HepG2 (cell line): ENCODE data around the gene CD81. TPM values are rescaled to one million over a fixed set of nuclear protein-coding genes. Genes with fewer than 3 reads are reported as not detected.
A peak's percentile ranks its signal among the peaks of the same experiment; 100 is the strongest.

Experiments
- ATAC-seq: fragments of 200-7000 bp; cut with Tn5 transposase; 3 replicates; pipeline ENCODE4 v1.9.1; 2020; ENCODE audit warnings: mild to moderate bottlenecking, moderate library complexity
- BruUV-seq: library from RNA; stranded (reverse); fragments of 400-500 nt; replicated peaks from 2 replicates; lab custom pipeline; 2021; lab: Mats Ljungman, UMichigan
- CTCF ChIA-PET: fragments of 300-600 bp; formaldehyde crosslinking; extraction: SDS; loops from one replicate; lab custom pipeline; 2021; ENCODE audit warnings: low total read pairs, inconsistent platforms, low intra/inter-chr PET ratio; lab: Yijun Ruan, JAX
- POLR2A ChIA-PET: fragments of 350-600 bp; sonication (Branson Sonifier 250); formaldehyde crosslinking; loops from one replicate; lab custom pipeline; 2020; ENCODE audit warnings: antibody characterized with exemption, inconsistent platforms; lab: Yijun Ruan, JAX
- DNase-seq: peaks from one replicate; pipeline ENCODE4 v3.0.0-alpha.2; 2015; ENCODE audit warnings: low spot score
- FAIRE-seq: peaks from 3 replicates; lab custom pipeline; 2011; peaks lifted over from hg19 to GRCh38; lab: Jason Lieb, UNC
- H2AFZ ChIP-seq: one replicate; pipeline ENCODE4 v1.6.1; 2011; ENCODE audit warnings: low read length, inconsistent platforms
- H3K27ac ChIP-seq: fragments of 300-600 bp; 3 replicates; pipeline ENCODE4 v1.8.0; 2011; ENCODE audit warnings: mixed run types, mild to moderate bottlenecking, mixed read lengths, low read length, inconsistent platforms; ENCODE audit not compliant: insufficient read depth; ENCODE audit errors: extremely low read length
- H3K27me3 ChIP-seq, 2 experiments: fragments of 200-600 bp in 1 of 2; 2 replicates in 1 of 2; 3 replicates in 1 of 2; pipeline versions ENCODE4 v1.6.0 to v1.8.0; 2011; ENCODE audit warnings: low read length in 2 of 2, mild to moderate bottlenecking in 2 of 2, moderate library complexity in 2 of 2, inconsistent platforms in 1 of 2; ENCODE audit not compliant: insufficient read depth in 2 of 2, control insufficient read depth in 1 of 2
- H3K36me3 ChIP-seq, 2 experiments: fragments of 200-600 bp in 1 of 2; replicated peaks in 1 of 2; 2 replicates in 1 of 2; 3 replicates in 1 of 2; pipeline versions ENCODE4 v1.5.1 to v1.8.0; 2011; ENCODE audit warnings: low read length in 2 of 2, inconsistent platforms in 1 of 2; ENCODE audit not compliant: insufficient read depth in 2 of 2, control insufficient read depth in 1 of 2
- H3K4me1 ChIP-seq: 2 replicates; pipeline ENCODE4 v1.5.1; 2012; ENCODE audit warnings: low read length, inconsistent platforms; ENCODE audit not compliant: insufficient read depth
- H3K4me2 ChIP-seq: 2 replicates; pipeline ENCODE4 v1.6.0; 2011; ENCODE audit warnings: low read depth, low read length, inconsistent platforms
- H3K4me3 ChIP-seq, 3 experiments: fragments of 200-600 bp in 1 of 3; sonication (generic), shearing (Covaris generic) in 1 of 3; replicated peaks in 1 of 3; 2 replicates each; pipeline ENCODE4 v1.5.1; 2011 to 2016; ENCODE audit warnings: low read length in 3 of 3, inconsistent platforms in 2 of 3, low read depth in 2 of 3, mild to moderate bottlenecking in 2 of 3, control low read depth in 1 of 3, mixed read lengths in 1 of 3; ENCODE audit not compliant: insufficient read depth in 1 of 3
- H3K79me2 ChIP-seq: one replicate; pipeline ENCODE4 v1.6.1; 2011; ENCODE audit warnings: low read length, inconsistent platforms; ENCODE audit not compliant: insufficient read depth
- H3K9ac ChIP-seq: 2 replicates; pipeline ENCODE4 v1.6.0; 2011; ENCODE audit warnings: mild to moderate bottlenecking, low read depth, low read length, inconsistent platforms; ENCODE audit not compliant: insufficient read depth
- H3K9me3 ChIP-seq: 2 replicates; pipeline ENCODE4 v1.5.1; 2012; ENCODE audit warnings: mild to moderate bottlenecking, low read length
- H4K20me1 ChIP-seq: 2 replicates; pipeline ENCODE4 v1.6.0; 2011; ENCODE audit warnings: inconsistent platforms, mild to moderate bottlenecking, low read length, moderate library complexity; ENCODE audit not compliant: insufficient read depth
- CREB1 ChIP-seq, 2 experiments: fragments of 450-650 bp in 1 of 2; IDR thresholded peaks; 2 replicates each; pipeline ENCODE4 v1.6.1; 2016 to 2017; ENCODE audit warnings: control low read depth in 1 of 2, mild to moderate bottlenecking in 1 of 2, missing compliant biosample characterization in 1 of 2, missing genetic modification characterization in 1 of 2
- IKZF5 ChIP-seq: IDR thresholded peaks from 2 replicates; pipeline ENCODE4 v1.6.1; 2018; ENCODE audit warnings: missing genetic modification reagents, mild to moderate bottlenecking, missing compliant biosample characterization
- KDM2A ChIP-seq: sonication (generic); formaldehyde crosslinking; IDR thresholded peaks from 2 replicates; pipeline ENCODE4 v1.4.0; 2020; ENCODE audit warnings: low read depth, missing genetic modification reagents, borderline replicate concordance
- PHF20 ChIP-seq: sonication (generic); formaldehyde crosslinking; IDR thresholded peaks from 2 replicates; pipeline ENCODE4 v1.5.0; 2020; ENCODE audit warnings: mild to moderate bottlenecking, missing genetic modification reagents
- RAD21 ChIP-seq: fragments of 450-650 bp; formaldehyde crosslinking; IDR thresholded peaks from 2 replicates; pipeline ENCODE4 v1.5.0; 2020; ENCODE audit warnings: mild to moderate bottlenecking
- RERE ChIP-seq: IDR thresholded peaks from 2 replicates; pipeline ENCODE4 v1.6.1; 2016; ENCODE audit warnings: low read depth, missing genetic modification reagents, missing compliant biosample characterization
- SALL1 ChIP-seq: sonication (generic); formaldehyde crosslinking; IDR thresholded peaks from 2 replicates; pipeline ENCODE4 v1.8.0; 2022; ENCODE audit warnings: mild to moderate bottlenecking, missing genetic modification reagents
- SATB2 ChIP-seq: sonication (generic); formaldehyde crosslinking; IDR thresholded peaks from 2 replicates; pipeline ENCODE4 v1.5.0; 2020; ENCODE audit warnings: missing genetic modification reagents
- ZMAT3 ChIP-seq: sonication (generic); formaldehyde crosslinking; conservative IDR thresholded peaks from 2 replicates; pipeline ENCODE4 v1.7.0; 2021; ENCODE audit warnings: missing genetic modification reagents
- ZNF230 ChIP-seq: sonication (generic); formaldehyde crosslinking; IDR thresholded peaks from 2 replicates; pipeline ENCODE4 v1.4.0; 2020; ENCODE audit warnings: mild to moderate bottlenecking, missing genetic modification reagents
- WGBS: methylation state at CpG from one replicate; pipeline ENCODE4 v1.1.6; 2017; ENCODE audit warnings: low lambda C conversion rate; 5-methylcytosine and 5-hydroxymethylcytosine counted together
- in situ Hi-C: cut with HindIII; loops from 2 replicates; pipeline ENCODE4 v1.10.0; 2017; ENCODE audit warnings: low pct_unique_long_range_greater_than_20kb; ENCODE audit not compliant: extremely low pct_ligation_motif_present
- intact Hi-C: fragments of 100-400 bp; cut with micrococcal nuclease; formaldehyde crosslinking; loops from one replicate; pipeline ENCODE4 v1.10.0; 2022; ENCODE audit not compliant: unreplicated experiment
- polyA plus RNA-seq, 8 experiments: library from polyadenylated mRNA; depleted of rRNA in 3 of 8; stranded (reverse) in 7 of 8; unstranded in 1 of 8; fragments of >200 nt; fragmentation: Illumina TruSeq in 4 of 8; extraction: Trizol in 4 of 8; gene quantifications; 2 replicates each; pipeline versions ENCODE4 v1.2.1 to v1.2.3, GENCODE V29; 2011 to 2016; ENCODE audit warnings: low read depth in 4 of 8, missing spikeins in 1 of 8, mixed read lengths in 1 of 8; ENCODE audit not compliant: insufficient read depth in 1 of 8
- total RNA-seq, 5 experiments: library from RNA; depleted of rRNA; stranded (reverse); fragments of >200 nt; fragmentation: Illumina TruSeq; extraction: Trizol; gene quantifications; 2 replicates each; pipeline ENCODE4 v1.2.3, GENCODE V29; 2016; ENCODE audit warnings: low read depth in 1 of 5

Gene CD81
- total and polyA plus RNA-seq, 2 of the 13 experiments (the other 11 are each of a cell fraction or from before 2014, with no cell fraction given), result not detected

GRCh38 chr11:2427721-2428321, 50.7 kb downstream of the CD81 start:
- 0% methylated on average over 2 of the region's 12 CpGs for WGBS
- Histone ChIP-seq H4K20me1 (no peaks in the 10 kb centered on the region), H3K36me3 (no peaks in the 10 kb centered on the region), H3K27me3 (peaks cover 16 to 60% of the 10 kb centered on the region in 2 experiments), H3K9me3 (no peaks in the 10 kb centered on the region), H2AFZ (no peak overlapping the region), H3K9ac (no peak overlapping the region), H3K27ac (no peak overlapping the region), H3K79me2 (no peaks in the 10 kb centered on the region), H3K4me2 (no peak overlapping the region), H3K4me3 (no peak overlapping the region), H3K4me1 (no peaks in the 10 kb centered on the region)
- ATAC-seq, result peak; percentile 7; the same call in 2 of the 3 replicates
- in situ Hi-C loops, result loop anchor here (5.0 to 10.0 kb wide), 2 partner anchors 104 to 267 kb away; partner anchors contain the start of gene KCNQ1OT1
- FAIRE-seq, result no peak
- ChIA-PET CTCF (interaction anchor here (2.2 to 4.9 kb wide), 2 partner anchors 101 to 104 kb away, joined by 14 to 111 read pairs; no protein-coding TSS in a partner anchor), POLR2A (no interaction called here)
- DNase-seq, result no peak
- no TSS peak for BruUV-seq
- TF ChIP-seq ZMAT3, result no peak
- TF ChIP-seq PHF20, result no peak
- intact Hi-C loops, result loop anchor here (2.0 kb wide), 1 partner anchor 465 kb away; no protein-coding TSS in a partner anchor

- WGBS, result 46% methylated on average over 8 of the region's 8 CpGs
- peaks cover 15 to 58% of the 10 kb centered on the region in 2 experiments for H3K27me3 ChIP-seq
- no peaks in the 10 kb centered on the region for H3K9me3 ChIP-seq
- ATAC-seq (peak; percentile 85), DNase-seq (peak; percentile 61), FAIRE-seq (no peak)
- no peak overlapping the region for H3K4me2 ChIP-seq
- no TSS peak for BruUV-seq
- H2AFZ ChIP-seq, result no peak overlapping the region
- no peak overlapping the region for H3K4me3 ChIP-seq
- intact Hi-C loops, result loop anchor here (2.0 kb wide), 1 partner anchor 464 kb away; no protein-coding TSS in a partner anchor
- in situ Hi-C loops, result loop anchor here (5.0 to 10.0 kb wide), 2 partner anchors 104 to 266 kb away; partner anchors contain the start of gene KCNQ1OT1
- H3K36me3 ChIP-seq, result no peaks in the 10 kb centered on the region
- H4K20me1 ChIP-seq, result no peaks in the 10 kb centered on the region
- CTCF ChIA-PET, result interaction anchor here (2.2 to 4.9 kb wide), 2 partner anchors 101 to 104 kb away, joined by 14 to 111 read pairs; no protein-coding TSS in a partner anchor
- POLR2A ChIA-PET, result no interaction called here
- no peak overlapping the region for H3K27ac ChIP-seq
- H3K9ac ChIP-seq, result no peak overlapping the region
- H3K79me2 ChIP-seq, result no peaks in the 10 kb centered on the region
- H3K4me1 ChIP-seq, result no peaks in the 10 kb centered on the region
- TF ChIP-seq CREB1 (IDR thresholded peaks at IDR 0.05) (peak; percentile 92), CREB1 (CRISPR knock-in tag; IDR thresholded peaks at IDR 0.05) (no peak), ZNF230 (CRISPR knock-in tag) (no peak), RAD21 (CRISPR knock-in tag) (peak; percentile 90), SALL1 (CRISPR knock-in tag) (0 out of 2 replicates have a peak, but pooled peaks have one; percentile 15), RERE (CRISPR knock-in tag) (no peak), KDM2A (CRISPR knock-in tag) (peak; percentile 49; the same call in 1 of the 2 replicates), SATB2 (no peak), IKZF5 (CRISPR knock-in tag) (peak; percentile 45; the same call in 1 of the 2 replicates)
Observed at GRCh38 chr11:2428322-2428795, 51.2 kb downstream of the CD81 start.
